K562 (cell line): ENCODE data around the gene AFF3. TPM values are rescaled to one million over a fixed set of nuclear protein-coding genes. Genes with fewer than 3 reads are reported as not detected.
A peak's percentile ranks its signal among the peaks of the same experiment; 100 is the strongest.

Experiments used
- CC2D1A ChIP-seq: fragments of 450-650 bp; IDR thresholded peaks from 2 replicates; pipeline ENCODE4 v1.6.1; 2017; ENCODE audit warnings: mild to moderate bottlenecking
- CTCF ChIP-seq, 3 experiments: IDR thresholded peaks in 2 of 3; conservative IDR thresholded peaks in 1 of 3; 2 replicates each; pipeline ENCODE4 v1.5.1; 2011 to 2012; ENCODE audit warnings: low read length in 3 of 3, mild to moderate bottlenecking in 3 of 3, control low read depth in 2 of 3, improper control_type of control experiment in 1 of 3, inconsistent platforms in 1 of 3, low read depth in 1 of 3, mixed read lengths in 1 of 3, moderate library complexity in 1 of 3; ENCODE audit not compliant: insufficient read depth in 2 of 3
- DMBX1 ChIP-seq: fragments of 250-450 bp; sonication (Bioruptor Pico); IDR thresholded peaks from 2 replicates; pipeline ENCODE4 v1.8.0; 2022; ENCODE audit warnings: inconsistent platforms, mild to moderate bottlenecking, moderate library complexity, borderline replicate concordance
- E2F6 ChIP-seq, 2 experiments: IDR thresholded peaks; 2 replicates each; pipeline ENCODE4 v1.6.1; 2011; ENCODE audit warnings: borderline replicate concordance in 1 of 2, control low read depth in 1 of 2, low read depth in 1 of 2, low read length in 1 of 2, mild to moderate bottlenecking in 1 of 2, mixed read lengths in 1 of 2, moderate library complexity in 1 of 2; ENCODE audit not compliant: insufficient read depth in 1 of 2, insufficient read length in 1 of 2, poor library complexity in 1 of 2, severe bottlenecking in 1 of 2; ENCODE audit errors: extremely low read depth in 1 of 2
- GATAD2A ChIP-seq: fragments of 450-650 bp; IDR thresholded peaks from 2 replicates; pipeline ENCODE4 v1.6.1; 2017
- HDAC8 ChIP-seq: fragments of 450-650 bp; IDR thresholded peaks from 2 replicates; pipeline ENCODE4 v1.6.1; 2016; ENCODE audit warnings: mild to moderate bottlenecking, missing genetic modification characterization, moderate library complexity, missing compliant biosample characterization
- HSF4 ChIP-seq: fragments of 250-450 bp; sonication (Bioruptor Pico); IDR thresholded peaks from 2 replicates; pipeline ENCODE4 v2.1.2; 2022; ENCODE audit warnings: mild to moderate bottlenecking, moderate library complexity, borderline replicate concordance
- KAT8 ChIP-seq: fragments of 450-650 bp; IDR thresholded peaks from 2 replicates; pipeline ENCODE4 v1.6.1; 2016; ENCODE audit warnings: low read depth, mild to moderate bottlenecking
- NR2C1 ChIP-seq, 2 experiments: fragments of 450-650 bp; IDR thresholded peaks; 2 replicates each; pipeline ENCODE4 v1.6.1; 2017; ENCODE audit warnings: mild to moderate bottlenecking in 2 of 2, antibody characterized with exemption in 1 of 2, inconsistent platforms in 1 of 2, missing compliant biosample characterization in 1 of 2, missing genetic modification characterization in 1 of 2
- NR2F6 ChIP-seq: fragments of 450-650 bp; formaldehyde crosslinking; IDR thresholded peaks from 2 replicates; pipeline ENCODE4 v1.4.0; 2020; ENCODE audit warnings: mild to moderate bottlenecking
- RAD21 ChIP-seq, 2 experiments: fragments of 250-450 bp in 1 of 2; fragments of 450-650 bp in 1 of 2; sonication (Bioruptor Pico) in 1 of 2; formaldehyde crosslinking in 1 of 2; IDR thresholded peaks in 1 of 2; conservative IDR thresholded peaks in 1 of 2; 2 replicates each; pipeline versions ENCODE4 v1.4.0 to v1.8.0; 2020 to 2022; ENCODE audit warnings: mild to moderate bottlenecking in 2 of 2, moderate library complexity in 1 of 2
- SIX5 ChIP-seq, 2 experiments: IDR thresholded peaks; 2 replicates each; pipeline ENCODE4 v1.6.1; 2011; ENCODE audit warnings: low read length in 2 of 2, borderline replicate concordance in 1 of 2, low read depth in 1 of 2, mild to moderate bottlenecking in 1 of 2, moderate library complexity in 1 of 2; ENCODE audit not compliant: insufficient read depth in 1 of 2
- UBTF ChIP-seq, 2 experiments: IDR thresholded peaks; 2 replicates each; pipeline ENCODE4 v1.6.1; 2012; ENCODE audit warnings: improper control_type of control experiment in 2 of 2, low read depth in 2 of 2, low read length in 2 of 2, borderline replicate concordance in 1 of 2
- ZBTB11 ChIP-seq, 3 experiments: fragments of 200-800 bp in 1 of 3; fragments of 250-450 bp in 1 of 3; fragments of 450-650 bp in 1 of 3; sonication (Bioruptor Pico) in 1 of 3; sonication (Bioruptor generic) in 1 of 3; formaldehyde crosslinking in 1 of 3; IDR thresholded peaks; 2 replicates each; pipeline versions ENCODE4 v1.6.1 to v1.8.0; 2016 to 2022; ENCODE audit warnings: mild to moderate bottlenecking in 2 of 3, missing genetic modification characterization in 2 of 3, missing compliant biosample characterization in 1 of 3, moderate library complexity in 1 of 3
- ZFP36 ChIP-seq: fragments of 150-350 bp; IDR thresholded peaks from 2 replicates; pipeline ENCODE4 v1.6.1; 2018; ENCODE audit warnings: low read length, low read depth; ENCODE audit not compliant: partially characterized antibody
- ZNF311 ChIP-seq: fragments of 250-450 bp; sonication (Bioruptor Pico); IDR thresholded peaks from 2 replicates; pipeline ENCODE4 v1.4.0; 2020; ENCODE audit warnings: mild to moderate bottlenecking, moderate library complexity
- polyA plus RNA-seq, 8 experiments: library from polyadenylated mRNA; depleted of rRNA in 4 of 8; stranded (reverse) in 5 of 8; unstranded in 3 of 8; fragments of >200 nt; fragmentation: Nextera tagmentation in 2 of 8; fragmentation: Illumina TruSeq in 1 of 8; extraction: Ambion mirVana in 2 of 8; extraction: Trizol in 1 of 8; gene quantifications; 2 replicates each; pipeline versions ENCODE4 v1.2.1 to v1.2.3, GENCODE V29; 2011 to 2014; ENCODE audit warnings: inconsistent platforms in 1 of 8, missing spikeins in 1 of 8
- total RNA-seq, 7 experiments: library from RNA; depleted of rRNA in 6 of 7; stranded (reverse); fragments of >200 nt in 6 of 7; fragmentation: Illumina TruSeq in 2 of 7; extraction: Trizol in 2 of 7; gene quantifications; 2 replicates each; pipeline versions ENCODE4 v1.2.1 to v1.2.3, GENCODE V29; 2011 to 2021; ENCODE audit warnings: low replicate concordance in 1 of 7

AFF3 gene
- total and polyA plus RNA-seq, 9 of the 15 experiments (the other 6 are each of a cell fraction or from before 2014, with no cell fraction given): 0.02 to 0.11 TPM; not detected in 7

GRCh38 chr2:99615247-99615771 lies 527.1 kb downstream of the AFF3 start (continued):
- TF ChIP-seq ZBTB11 (CRISPR knock-in tag; IDR thresholded peaks at IDR 0.05): peak in 1 of 3 experiments; percentile 36; a peak in 1 of 6 replicates
- no peak for TF ChIP-seq ZNF311 (CRISPR knock-in tag)
- peak in 1 of 2 experiments; percentile 44 for TF ChIP-seq E2F6 (IDR thresholded peaks at IDR 0.05; ENCODE audit: borderline replicate concordance in 1 of 2, extremely low read depth in 1 of 2, insufficient read depth in 1 of 2, insufficient read length in 1 of 2, low read depth in 1 of 2, low read length in 1 of 2, poor library complexity in 1 of 2, severe bottlenecking in 1 of 2)
- 0 out of 2 replicates have a peak, but pooled peaks have one; percentile 48 for TF ChIP-seq HDAC8
- TF ChIP-seq SIX5 (IDR thresholded peaks at IDR 0.05; ENCODE audit: borderline replicate concordance in 1 of 2, insufficient read depth in 1 of 2, low read depth in 1 of 2, low read length in 2 of 2): no peak
- TF ChIP-seq NR2C1 (IDR thresholded peaks at IDR 0.05): no peak
- TF ChIP-seq NR2C1 (tag; IDR thresholded peaks at IDR 0.05): 0 out of 2 replicates have a peak, but pooled peaks have one; percentile 14
- TF ChIP-seq RAD21 (CRISPR knock-in tag; conservative IDR thresholded peaks at IDR 0.05 in 1 of 2, IDR thresholded peaks at IDR 0.05 in 1 of 2): peak in 1 of 2 experiments; percentile 70; a peak in 3 of 4 replicates
- no peak for TF ChIP-seq KAT8
- TF ChIP-seq DMBX1 (CRISPR knock-in tag): peak; percentile 73; the same call in 1 of the 2 replicates
- TF ChIP-seq GATAD2A: no peak
- TF ChIP-seq UBTF (IDR thresholded peaks at IDR 0.05; ENCODE audit: borderline replicate concordance in 1 of 2, low read depth in 2 of 2, low read length in 2 of 2): no peak
- no peak for TF ChIP-seq ZFP36
- no peak for TF ChIP-seq NR2F6 (CRISPR knock-in tag)
- TF ChIP-seq HSF4 (CRISPR knock-in tag): 0 out of 2 replicates have a peak, but pooled peaks have one; percentile 20
- TF ChIP-seq CC2D1A: no peak
- peak; percentile 51 to 69 (median 56) for TF ChIP-seq CTCF (IDR thresholded peaks at IDR 0.05 in 2 of 3, conservative IDR thresholded peaks at IDR 0.05 in 1 of 3; ENCODE audit: insufficient read depth in 2 of 3, low read depth in 1 of 3, low read length in 3 of 3)
